Spleen (tissue), 11 donors: ENCODE data around the gene ST6GALNAC3. TPM values are rescaled to one million over a fixed set of nuclear protein-coding genes. Genes with fewer than 3 reads are reported as not detected.

Source experiments
- DNase-seq: peaks from one replicate; pipeline ENCODE4 v3.0.0-alpha.2; 2020
- H3K27ac ChIP-seq, 8 donors: fragments of 200-600 bp; sonication (generic) in 7 of 8; 1 replicate in 4 of 8; 2 replicates in 4 of 8; pipeline versions ENCODE4 v1.5.0 to v1.8.0; 2016 to 2021; ENCODE audit warnings: inconsistent platforms in 4 of 8, mild to moderate bottlenecking in 4 of 8, moderate library complexity in 1 of 8
- H3K27me3 ChIP-seq, 7 donors: fragments of 200-600 bp; sonication (generic) in 6 of 7; replicated peaks in 1 of 7; 1 replicate in 4 of 7; 2 replicates in 3 of 7; pipeline versions ENCODE4 v1.5.0 to v1.8.0; 2016 to 2021; ENCODE audit warnings: inconsistent platforms in 3 of 7, mild to moderate bottlenecking in 1 of 7
- H3K36me3 ChIP-seq, 6 donors: fragments of 200-600 bp; sonication (generic) in 5 of 6; 1 replicate in 4 of 6; 2 replicates in 2 of 6; pipeline versions ENCODE4 v1.5.0 to v1.8.0; 2016 to 2021; ENCODE audit warnings: inconsistent platforms in 2 of 6
- H3K4me1 ChIP-seq, 6 donors: fragments of 200-600 bp; sonication (generic) in 5 of 6; 1 replicate in 3 of 6; 2 replicates in 3 of 6; pipeline versions ENCODE4 v1.5.0 to v1.8.0; 2016 to 2021; ENCODE audit warnings: inconsistent platforms in 3 of 6
- H3K4me3 ChIP-seq, 8 donors: fragments of 200-600 bp; sonication (generic) in 7 of 8; 1 replicate in 4 of 8; 2 replicates in 4 of 8; pipeline versions ENCODE4 v1.5.0 to v1.8.0; 2016 to 2021; ENCODE audit warnings: inconsistent platforms in 4 of 8, mild to moderate bottlenecking in 4 of 8, moderate library complexity in 2 of 8
- H3K9me3 ChIP-seq, 8 donors: fragments of 200-600 bp; sonication (generic) in 7 of 8; 1 replicate in 4 of 8; 2 replicates in 4 of 8; pipeline versions ENCODE4 v1.5.0 to v1.8.0; 2016 to 2021; ENCODE audit warnings: inconsistent platforms in 4 of 8
- POLR2A ChIP-seq, 3 donors: fragments of 450-650 bp; IDR thresholded peaks; one replicate each; pipeline ENCODE4 v1.5.1; 2017; ENCODE audit warnings: antibody characterized with exemption in 3 of 3, mild to moderate bottlenecking in 1 of 3
- POLR2AphosphoS5 ChIP-seq, 3 donors: sonication (generic); formaldehyde crosslinking; IDR thresholded peaks; one replicate each; pipeline ENCODE4 v1.5.1; 2017; ENCODE audit warnings: antibody characterized with exemption in 3 of 3
- WGBS, 5 donors: extraction: QIAGEN DNeasy Blood & Tissue Kit in 3 of 5; methylation state at CpG; one replicate each; pipeline versions ENCODE4 v1.1.5 to v1.1.7; 2013 to 2018; 5-methylcytosine and 5-hydroxymethylcytosine counted together
- intact Hi-C: fragments of 100-400 bp; cut with DNase I; formaldehyde crosslinking; loops from one replicate; pipeline ENCODE4 v1.15.0; 2023; ENCODE audit warnings: low total_unique reads
- polyA plus RNA-seq, 3 donors: library from polyadenylated mRNA; stranded (reverse); fragments of 200-250 nt; gene quantifications; one replicate each; pipeline ENCODE4 v1.2.1, GENCODE V29; 2013
- total RNA-seq, 7 donors: library from RNA; depleted of rRNA in 3 of 7; stranded (reverse); fragments of >200 nt in 3 of 7; fragmentation: NEBNext Ultra II Directional in 4 of 7; extraction: Animal tissue kit (Norgen Biotek cat#: 25700) in 4 of 7; gene quantifications; one replicate each; pipeline versions ENCODE4 v1.1.0 to v1.2.1, GENCODE V29; 2016 to 2021
- TF ChIP-seq, protein P1 (sequence below), 11 experiments: fragments of 200-600 bp in 7 of 11; fragments of 450-650 bp in 4 of 11; sonication (generic) in 4 of 11; IDR thresholded peaks in 8 of 11; conservative IDR thresholded peaks in 3 of 11; 1 replicate in 7 of 11; 2 replicates in 4 of 11; pipeline versions ENCODE4 v1.4.0 to v1.8.0; 2016 to 2021; ENCODE audit warnings: antibody characterized with exemption in 11 of 11, inconsistent platforms in 4 of 11, mild to moderate bottlenecking in 1 of 11
- donor health status: healthy with polysubstance abuse.
- donor health status: DM: no; HTN: no; CAD: no; lungs with moderate emphysema.
- donor health status: DM: no; HTN: no; CAD: no.
- donor health status: Bipolar disorder and iron deficiency.
- donor health status: healthy.
- donor health status: DM: no; HTN: no; CAD: no.
- donor health status: DM: yes; HTN: yes; CAD: no.

The ST6GALNAC3 gene
- total and polyA plus RNA-seq, 10 donors, result 0.93 to 24.7 (median 10.1) TPM

DNA sequence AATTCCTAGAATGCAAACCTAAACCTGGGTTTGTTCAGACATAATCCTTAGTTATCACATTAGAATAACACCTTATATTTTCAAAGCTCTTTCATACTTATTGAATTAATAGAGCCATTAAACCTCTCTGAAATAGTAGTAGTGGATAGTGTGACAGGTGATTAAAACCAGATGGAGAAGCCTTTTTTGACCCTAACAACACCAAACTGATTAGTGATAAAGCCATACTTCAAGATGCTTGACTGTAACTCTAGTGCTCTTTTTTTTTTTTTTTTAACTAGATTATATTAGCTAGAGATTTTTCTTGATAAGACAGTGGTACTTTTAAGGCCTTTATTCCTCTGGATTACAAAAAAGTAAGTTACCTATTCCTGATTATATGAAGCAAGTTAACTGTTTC lies 190.1 kb downstream of the ST6GALNAC3 start:
- no peak overlapping the region for H3K27ac ChIP-seq
- H3K9me3 ChIP-seq, result no peaks in the 10 kb centered on the region
- TF ChIP-seq POLR2AphosphoS5 (IDR thresholded peaks at IDR 0.05) (no peak), POLR2A (IDR thresholded peaks at IDR 0.05) (no peak)
- TF ChIP-seq, protein P1, sequence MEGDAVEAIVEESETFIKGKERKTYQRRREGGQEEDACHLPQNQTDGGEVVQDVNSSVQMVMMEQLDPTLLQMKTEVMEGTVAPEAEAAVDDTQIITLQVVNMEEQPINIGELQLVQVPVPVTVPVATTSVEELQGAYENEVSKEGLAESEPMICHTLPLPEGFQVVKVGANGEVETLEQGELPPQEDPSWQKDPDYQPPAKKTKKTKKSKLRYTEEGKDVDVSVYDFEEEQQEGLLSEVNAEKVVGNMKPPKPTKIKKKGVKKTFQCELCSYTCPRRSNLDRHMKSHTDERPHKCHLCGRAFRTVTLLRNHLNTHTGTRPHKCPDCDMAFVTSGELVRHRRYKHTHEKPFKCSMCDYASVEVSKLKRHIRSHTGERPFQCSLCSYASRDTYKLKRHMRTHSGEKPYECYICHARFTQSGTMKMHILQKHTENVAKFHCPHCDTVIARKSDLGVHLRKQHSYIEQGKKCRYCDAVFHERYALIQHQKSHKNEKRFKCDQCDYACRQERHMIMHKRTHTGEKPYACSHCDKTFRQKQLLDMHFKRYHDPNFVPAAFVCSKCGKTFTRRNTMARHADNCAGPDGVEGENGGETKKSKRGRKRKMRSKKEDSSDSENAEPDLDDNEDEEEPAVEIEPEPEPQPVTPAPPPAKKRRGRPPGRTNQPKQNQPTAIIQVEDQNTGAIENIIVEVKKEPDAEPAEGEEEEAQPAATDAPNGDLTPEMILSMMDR (IDR thresholded peaks at IDR 0.05 in 8 of 11, conservative IDR thresholded peaks at IDR 0.05 in 3 of 11), result no peak
- no peaks in the 10 kb centered on the region for H3K27me3 ChIP-seq
- no peak overlapping the region for H3K4me3 ChIP-seq
- H3K4me1 ChIP-seq, result peaks cover 0 to 44% (median 31%) of the 10 kb centered on the region in 6 donors
- DNase-seq, result no peak
- no peaks in the 10 kb centered on the region for H3K36me3 ChIP-seq
- intact Hi-C loops, result no loop called here

DNA sequence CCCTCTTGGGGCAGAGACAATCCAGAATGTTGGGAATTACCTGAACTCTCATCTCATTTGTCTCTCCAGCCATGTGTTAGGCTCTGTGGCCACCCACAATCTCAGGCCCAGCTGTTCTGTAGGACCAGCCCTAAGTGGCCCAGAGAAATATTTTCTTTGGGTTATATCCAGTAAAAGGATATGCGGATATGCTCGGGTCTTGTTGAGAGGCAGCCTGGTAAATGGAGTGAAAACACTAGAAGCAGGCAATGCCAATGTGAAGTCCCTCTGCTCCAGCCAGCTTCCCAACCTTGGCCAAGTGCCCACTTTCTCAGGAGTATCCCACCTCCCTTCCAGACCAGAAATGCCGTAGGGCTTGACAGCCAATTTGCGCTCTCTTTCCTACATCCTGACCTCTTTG lies 192.2 kb downstream of the ST6GALNAC3 start:
- Histone ChIP-seq H3K4me3 (no peak overlapping the region), H3K4me1 (peaks cover 0 to 44% (median 30%) of the 10 kb centered on the region in 6 donors), H3K36me3 (no peaks in the 10 kb centered on the region), H3K27me3 (no peaks in the 10 kb centered on the region), H3K27ac (peak overlapping the region in 3 of 8 donors; percentile 10 to 29 (median 15)), H3K9me3 (no peaks in the 10 kb centered on the region)
- intact Hi-C loops, result no loop called here
- 82 to 94% (median 89%) methylated on average over 4 of the region's 4 CpGs for WGBS, 5 donors
- TF ChIP-seq POLR2A (IDR thresholded peaks at IDR 0.05) (no peak), POLR2AphosphoS5 (IDR thresholded peaks at IDR 0.05) (no peak)
- TF ChIP-seq, protein P1 (IDR thresholded peaks at IDR 0.05 in 8 of 11, conservative IDR thresholded peaks at IDR 0.05 in 3 of 11), result no peak
- DNase-seq, result no peak

DNA sequence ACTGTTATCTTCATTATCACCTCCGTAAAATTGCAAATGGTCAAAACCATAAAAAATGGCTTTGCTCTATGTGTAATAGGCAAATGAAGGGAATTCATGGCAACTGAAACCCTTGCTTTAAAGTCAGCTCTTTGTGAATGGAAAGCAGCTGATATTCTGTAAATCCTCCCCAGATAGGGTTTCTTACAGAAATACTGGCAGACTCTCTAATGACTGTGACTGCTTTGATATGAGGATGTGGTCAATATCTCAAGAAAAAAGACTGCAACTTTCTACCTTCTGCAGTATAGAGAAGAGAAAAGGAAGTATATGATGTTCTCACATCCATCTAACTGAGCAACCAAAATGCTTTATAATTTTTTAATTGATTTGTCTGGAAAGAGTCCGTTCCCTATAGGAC lies 193.1 kb downstream of the ST6GALNAC3 start:
- 63 to 76% (median 70%) methylated on average over 2 of the region's 2 CpGs for WGBS, 5 donors
- H3K36me3 ChIP-seq, result no peaks in the 10 kb centered on the region
- no peak overlapping the region for H3K4me3 ChIP-seq
- no peaks in the 10 kb centered on the region for H3K9me3 ChIP-seq
- DNase-seq, result no peak
- intact Hi-C loops, result no loop called here
- peak overlapping the region in 4 of 8 donors; percentile 15 to 51 (median 38) for H3K27ac ChIP-seq
- peaks cover 0 to 44% (median 30%) of the 10 kb centered on the region in 6 donors for H3K4me1 ChIP-seq
- TF ChIP-seq, protein P1 (IDR thresholded peaks at IDR 0.05 in 8 of 11, conservative IDR thresholded peaks at IDR 0.05 in 3 of 11), result no peak
- TF ChIP-seq POLR2AphosphoS5 (IDR thresholded peaks at IDR 0.05) (no peak), POLR2A (IDR thresholded peaks at IDR 0.05) (no peak)
- H3K27me3 ChIP-seq, result no peaks in the 10 kb centered on the region

DNA sequence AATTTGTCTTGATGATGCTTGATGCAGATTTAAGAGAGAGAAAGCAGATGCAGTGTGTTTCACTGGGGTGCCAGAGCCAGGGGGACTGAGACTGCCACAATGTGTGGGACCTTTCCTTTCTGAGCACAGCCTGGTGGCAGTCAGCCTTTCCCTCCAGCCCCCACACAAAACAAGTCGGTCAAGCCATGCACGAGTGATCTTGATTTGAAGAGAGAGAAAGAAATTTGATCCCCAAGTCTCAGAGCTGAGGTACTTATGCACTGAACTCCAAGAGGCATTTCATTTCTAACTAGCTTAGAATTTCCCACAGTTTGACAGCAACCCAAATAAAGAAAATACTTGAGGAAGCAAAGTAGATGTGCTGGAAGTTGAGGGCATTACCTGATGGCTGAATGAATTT lies 193.8 kb downstream of the ST6GALNAC3 start:
- no peaks in the 10 kb centered on the region for H3K36me3 ChIP-seq
- WGBS, 5 donors, result 50 to 71% (median 57%) methylated on average over 2 of the region's 2 CpGs
- peak overlapping the region in 4 of 8 donors; percentile 15 to 51 (median 38) for H3K27ac ChIP-seq
- H3K27me3 ChIP-seq, result no peaks in the 10 kb centered on the region
- TF ChIP-seq POLR2A (IDR thresholded peaks at IDR 0.05), result no peak
- TF ChIP-seq, protein P1 (IDR thresholded peaks at IDR 0.05 in 8 of 11, conservative IDR thresholded peaks at IDR 0.05 in 3 of 11), result no peak
- no peak for TF ChIP-seq POLR2AphosphoS5 (IDR thresholded peaks at IDR 0.05)
- no peak for DNase-seq
- intact Hi-C loops, result no loop called here
- peaks cover 0 to 44% (median 30%) of the 10 kb centered on the region in 6 donors for H3K4me1 ChIP-seq
- H3K4me3 ChIP-seq, result no peak overlapping the region
- H3K9me3 ChIP-seq, result no peaks in the 10 kb centered on the region
